BLaER1 (cell line): ENCODE results near the gene SLC6A19.
A peak's percentile ranks its signal among the peaks of the same experiment; 100 is the strongest.

ENCODE experiments used
- H3K27ac ChIP-seq: shearing (Covaris generic); formaldehyde crosslinking; 2 replicates; pipeline ENCODE4 v1.8.1; 2022
- H3K27me3 ChIP-seq: shearing (Covaris generic); formaldehyde crosslinking; 2 replicates; pipeline ENCODE4 v1.8.1; 2022
- H3K36me3 ChIP-seq: shearing (Covaris generic); formaldehyde crosslinking; 2 replicates; pipeline ENCODE4 v1.8.1; 2022
- H3K4me1 ChIP-seq: shearing (Covaris generic); formaldehyde crosslinking; 2 replicates; pipeline ENCODE4 v1.8.1; 2022
- H3K4me2 ChIP-seq: shearing (Covaris generic); formaldehyde crosslinking; 2 replicates; pipeline ENCODE4 v1.8.1; 2022
- H3K4me3 ChIP-seq: shearing (Covaris generic); formaldehyde crosslinking; 2 replicates; pipeline ENCODE4 v1.8.1; 2022
- H3K9ac ChIP-seq: shearing (Covaris generic); formaldehyde crosslinking; 2 replicates; pipeline ENCODE4 v1.8.1; 2022
- H3K9me3 ChIP-seq: shearing (Covaris generic); formaldehyde crosslinking; 2 replicates; pipeline ENCODE4 v1.8.1; 2022
- H4K20me1 ChIP-seq: shearing (Covaris generic); formaldehyde crosslinking; 2 replicates; pipeline ENCODE4 v1.8.1; 2022
- Cebpa-rat ChIP-seq: shearing (Covaris generic); IDR thresholded peaks from 2 replicates; pipeline ENCODE4 v1.8.1; 2022

The SLC6A19 gene

DNA sequence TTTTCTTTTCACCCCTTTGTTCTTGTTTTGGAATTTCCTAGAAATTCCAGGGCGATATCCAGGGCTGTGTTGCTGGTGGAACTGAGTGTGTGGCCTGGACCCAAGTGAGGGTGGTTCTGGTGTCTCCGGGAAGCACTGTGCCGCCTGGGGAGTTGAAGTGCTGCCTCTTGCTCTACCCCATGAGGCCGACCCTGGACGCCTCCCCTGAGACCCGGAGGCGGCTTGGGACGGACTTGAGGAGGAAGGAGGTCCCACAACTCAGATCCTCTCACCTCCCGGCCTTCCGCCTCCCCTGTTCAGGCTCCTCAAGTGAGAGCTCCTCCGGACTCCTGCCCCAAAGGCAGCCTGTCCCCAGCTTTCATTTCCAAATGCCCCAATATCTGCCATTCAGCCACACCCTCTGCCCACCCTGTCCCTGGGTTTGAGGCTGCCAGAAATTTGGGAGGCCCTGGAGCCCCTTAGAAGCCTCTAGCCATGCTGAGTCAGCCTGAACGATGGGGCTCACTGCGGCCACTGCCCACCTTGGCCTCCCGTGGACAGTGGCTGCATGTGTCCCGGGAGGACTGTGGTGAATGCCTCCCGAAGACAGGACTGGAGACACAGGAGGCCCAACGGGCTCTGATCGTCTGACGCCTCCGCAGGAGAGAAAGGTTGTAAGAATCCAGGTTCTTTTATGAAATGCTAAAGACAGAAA is 42.6 kb upstream of the SLC6A19 start:
- H3K36me3 ChIP-seq: no peaks in the 10 kb centered on the region
- H3K9me3 ChIP-seq: peaks cover 7% of the 10 kb centered on the region
- no peak overlapping the region for H3K9ac ChIP-seq
- TF ChIP-seq Cebpa-rat: no peak
- H4K20me1 ChIP-seq: peaks cover 5% of the 10 kb centered on the region; the same call in 1 of the 2 replicates
- H3K27me3 ChIP-seq: peaks cover 60% of the 10 kb centered on the region
- H3K4me3 ChIP-seq: no peak overlapping the region
- H3K4me2 ChIP-seq: no peak overlapping the region
- peaks cover 41% of the 10 kb centered on the region for H3K4me1 ChIP-seq
- H3K27ac ChIP-seq: no peak overlapping the region

DNA sequence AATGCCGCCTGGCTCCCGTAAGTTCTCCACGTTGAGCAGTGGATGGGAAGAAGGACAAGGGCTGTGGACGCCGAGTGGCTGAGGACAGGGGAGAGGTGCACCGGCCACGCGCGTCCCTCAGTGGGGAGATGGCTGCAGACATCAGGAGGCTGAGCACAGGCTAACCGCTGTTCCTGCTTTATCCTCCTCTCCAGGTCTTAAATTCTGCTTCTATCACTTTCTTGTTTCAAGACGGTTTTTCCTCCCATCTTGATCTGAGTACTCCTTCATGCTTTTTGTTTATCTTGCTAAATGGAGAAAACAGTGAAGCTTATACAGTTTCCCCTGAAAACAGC is 42.1 kb upstream of the SLC6A19 start:
- H3K27me3 ChIP-seq: peaks cover 55% of the 10 kb centered on the region
- H3K27ac ChIP-seq: no peak overlapping the region
- peaks cover 5% of the 10 kb centered on the region; the same call in 1 of the 2 replicates for H4K20me1 ChIP-seq
- H3K9ac ChIP-seq: no peak overlapping the region
- peaks cover 36% of the 10 kb centered on the region for H3K4me1 ChIP-seq
- H3K9me3 ChIP-seq: peaks cover 7% of the 10 kb centered on the region
- H3K4me2 ChIP-seq: no peak overlapping the region
- H3K4me3 ChIP-seq: no peak overlapping the region
- H3K36me3 ChIP-seq: no peaks in the 10 kb centered on the region
- TF ChIP-seq Cebpa-rat: no peak

DNA sequence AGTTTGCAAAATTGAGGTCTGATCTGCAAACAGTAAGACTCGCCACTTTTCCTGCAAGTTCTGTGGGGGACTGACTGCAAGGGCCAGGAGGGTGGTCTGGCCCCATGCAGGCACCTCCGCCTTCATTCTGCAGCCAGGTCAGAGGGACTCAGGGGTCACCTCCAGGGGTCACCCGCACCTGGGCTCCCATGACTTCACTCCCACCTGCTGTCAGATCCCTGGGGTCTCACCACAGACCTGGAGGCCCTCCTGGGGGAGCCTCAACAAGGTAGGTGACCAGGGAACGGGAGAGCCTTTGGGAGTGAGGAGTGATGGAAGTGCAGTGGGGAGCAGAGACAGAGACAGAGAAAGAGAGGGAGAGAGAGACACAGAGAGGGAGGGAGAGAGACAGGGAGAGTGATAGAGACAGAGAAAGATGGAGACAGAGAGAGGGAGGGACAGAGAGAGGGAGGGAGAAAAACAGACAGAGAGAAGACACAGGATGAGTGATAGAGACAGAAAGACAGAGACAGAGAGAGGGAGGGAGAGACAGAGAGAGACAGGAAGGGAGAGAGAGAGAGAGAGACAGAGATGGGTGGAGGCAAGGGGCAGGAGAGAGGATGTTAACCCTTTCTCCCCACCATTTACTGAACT is 41.5 kb upstream of the SLC6A19 start:
- H3K4me1 ChIP-seq: peaks cover 31% of the 10 kb centered on the region
- H3K4me2 ChIP-seq: no peak overlapping the region
- H3K9ac ChIP-seq: no peak overlapping the region
- H4K20me1 ChIP-seq: peaks cover 5% of the 10 kb centered on the region; the same call in 1 of the 2 replicates
- peaks cover 49% of the 10 kb centered on the region for H3K27me3 ChIP-seq
- TF ChIP-seq Cebpa-rat: no peak
- H3K27ac ChIP-seq: no peak overlapping the region
- H3K9me3 ChIP-seq: peaks cover 7% of the 10 kb centered on the region
- H3K36me3 ChIP-seq: no peaks in the 10 kb centered on the region
- H3K4me3 ChIP-seq: no peak overlapping the region

DNA sequence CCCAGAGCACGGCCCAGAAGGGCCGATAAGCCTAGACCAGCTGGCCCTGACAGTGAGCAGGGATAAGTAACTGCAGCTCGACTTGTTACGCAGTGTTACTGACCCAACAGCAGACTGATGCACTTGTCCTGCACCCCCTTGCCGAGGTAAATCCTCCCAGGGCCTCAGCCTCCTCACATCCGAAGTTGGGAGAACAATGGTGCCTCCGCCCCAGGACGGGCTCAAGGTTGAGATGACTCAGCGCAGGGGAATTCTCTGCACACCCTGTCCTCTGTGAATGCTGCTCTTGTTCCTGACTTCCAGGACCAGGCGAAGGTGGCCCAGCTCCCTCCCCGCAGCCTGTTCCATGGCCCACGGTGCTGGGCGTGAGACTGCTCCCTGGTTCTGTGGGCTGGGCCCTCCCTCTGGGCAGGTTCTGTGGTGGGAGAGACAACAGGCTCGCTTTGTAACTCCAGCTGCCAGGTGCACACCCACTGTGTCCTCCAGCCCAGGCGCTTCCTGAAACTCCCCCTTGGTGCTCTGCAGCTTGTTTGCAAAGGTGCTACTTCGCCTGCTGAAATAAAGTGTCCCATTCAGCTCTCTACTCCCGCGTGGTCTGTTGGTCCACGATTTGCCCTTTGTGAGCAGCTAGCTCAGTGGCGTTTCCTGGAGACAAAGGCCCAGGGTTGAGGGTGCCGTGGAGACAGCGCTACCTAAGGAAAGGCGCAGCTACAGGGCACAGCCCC is 40.1 kb upstream of the SLC6A19 start:
- Histone ChIP-seq H3K4me3 (no peak overlapping the region), H3K36me3 (no peaks in the 10 kb centered on the region), H3K27ac (no peak overlapping the region), H3K27me3 (peaks cover 35% of the 10 kb centered on the region), H3K4me2 (peak overlapping the region; percentile 55), H4K20me1 (peaks cover 1% of the 10 kb centered on the region; the same call in 1 of the 2 replicates), H3K9ac (no peak overlapping the region), H3K9me3 (peaks cover 6% of the 10 kb centered on the region), H3K4me1 (peaks cover 25% of the 10 kb centered on the region)
- TF ChIP-seq Cebpa-rat: no peak

DNA sequence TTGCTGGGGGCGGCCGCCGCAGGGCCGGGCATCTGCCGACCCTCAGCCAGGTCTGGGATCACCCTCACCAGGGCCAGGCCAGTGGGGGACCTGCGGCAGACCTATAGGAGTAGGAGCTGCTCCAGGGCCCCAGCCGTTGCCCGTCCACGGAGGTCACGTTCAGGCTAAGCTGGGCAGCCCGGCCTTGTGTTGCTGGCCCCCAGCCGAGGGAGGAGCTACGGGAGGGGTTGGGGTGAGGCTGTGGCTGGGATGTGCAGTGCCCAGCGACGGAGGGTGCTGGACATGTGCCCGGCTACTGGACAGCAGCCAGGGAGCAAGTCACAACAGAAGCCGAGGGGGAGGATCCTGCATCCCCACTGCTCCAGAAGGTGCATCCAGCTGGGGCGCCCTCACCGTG is 39.6 kb upstream of the SLC6A19 start:
- H3K36me3 ChIP-seq: no peaks in the 10 kb centered on the region
- H3K4me2 ChIP-seq: peak overlapping the region; percentile 55
- peaks cover under 1% of the 10 kb centered on the region for H3K9me3 ChIP-seq
- peaks cover 30% of the 10 kb centered on the region for H3K27me3 ChIP-seq
- H3K27ac ChIP-seq: no peak overlapping the region
- no peak for TF ChIP-seq Cebpa-rat
- peaks cover 28% of the 10 kb centered on the region for H3K4me1 ChIP-seq
- H3K4me3 ChIP-seq: no peak overlapping the region
- H3K9ac ChIP-seq: no peak overlapping the region
- no peaks in the 10 kb centered on the region for H4K20me1 ChIP-seq

DNA sequence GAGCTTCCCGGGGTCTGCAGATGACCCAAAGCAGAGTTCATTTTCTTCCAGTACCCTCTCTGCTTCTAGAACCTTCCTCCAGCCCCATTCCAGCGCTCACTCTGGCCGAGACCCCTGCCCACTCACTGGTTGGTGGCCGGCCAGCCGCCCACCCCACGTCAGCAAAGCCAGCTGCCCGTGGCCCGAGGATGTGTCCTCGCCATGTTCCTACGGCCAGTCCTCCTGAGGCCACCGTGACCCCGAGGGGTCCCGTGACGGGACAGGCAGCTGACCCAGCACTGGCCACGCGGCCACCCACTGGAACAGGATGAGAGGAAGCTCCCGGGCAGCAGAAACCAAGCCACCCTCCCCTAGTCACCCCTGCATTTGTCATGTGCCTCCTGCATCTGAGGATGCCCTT is 39.1 kb upstream of the SLC6A19 start:
- H3K4me3 ChIP-seq: no peak overlapping the region
- no peaks in the 10 kb centered on the region for H3K9me3 ChIP-seq
- no peaks in the 10 kb centered on the region for H3K36me3 ChIP-seq
- H4K20me1 ChIP-seq: no peaks in the 10 kb centered on the region
- peaks cover 25% of the 10 kb centered on the region for H3K27me3 ChIP-seq
- TF ChIP-seq Cebpa-rat: no peak
- H3K9ac ChIP-seq: no peak overlapping the region
- peaks cover 32% of the 10 kb centered on the region for H3K4me1 ChIP-seq
- peak overlapping the region; percentile 55; the same call in 1 of the 2 replicates for H3K4me2 ChIP-seq
- H3K27ac ChIP-seq: no peak overlapping the region

DNA sequence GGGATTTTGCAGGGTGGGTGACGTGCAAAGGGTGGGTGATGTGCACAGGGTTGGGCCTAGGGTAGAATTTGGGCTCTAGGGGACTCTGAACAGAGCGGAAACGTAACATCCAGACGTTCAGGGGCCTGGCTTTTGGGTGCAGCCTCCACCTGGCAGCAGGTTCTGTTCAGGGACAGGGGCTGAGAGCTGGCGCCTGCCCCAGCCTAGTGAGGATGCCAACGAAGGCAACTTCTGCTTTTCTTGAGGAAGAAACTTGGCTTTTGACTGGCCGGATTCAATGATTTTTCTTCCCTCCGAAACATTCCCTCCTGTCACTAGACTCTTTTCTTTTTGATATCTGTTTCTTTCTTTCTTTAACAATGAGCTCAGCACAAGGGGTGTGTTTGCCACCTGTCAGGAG is 38.6 kb upstream of the SLC6A19 start:
- no peak overlapping the region for H3K4me3 ChIP-seq
- peaks cover 20% of the 10 kb centered on the region for H3K27me3 ChIP-seq
- no peaks in the 10 kb centered on the region for H3K9me3 ChIP-seq
- H3K27ac ChIP-seq: no peak overlapping the region
- H3K9ac ChIP-seq: no peak overlapping the region
- H4K20me1 ChIP-seq: no peaks in the 10 kb centered on the region
- peak overlapping the region; percentile 55; the same call in 1 of the 2 replicates for H3K4me2 ChIP-seq
- H3K4me1 ChIP-seq: peaks cover 36% of the 10 kb centered on the region
- no peak for TF ChIP-seq Cebpa-rat
- no peaks in the 10 kb centered on the region for H3K36me3 ChIP-seq

DNA sequence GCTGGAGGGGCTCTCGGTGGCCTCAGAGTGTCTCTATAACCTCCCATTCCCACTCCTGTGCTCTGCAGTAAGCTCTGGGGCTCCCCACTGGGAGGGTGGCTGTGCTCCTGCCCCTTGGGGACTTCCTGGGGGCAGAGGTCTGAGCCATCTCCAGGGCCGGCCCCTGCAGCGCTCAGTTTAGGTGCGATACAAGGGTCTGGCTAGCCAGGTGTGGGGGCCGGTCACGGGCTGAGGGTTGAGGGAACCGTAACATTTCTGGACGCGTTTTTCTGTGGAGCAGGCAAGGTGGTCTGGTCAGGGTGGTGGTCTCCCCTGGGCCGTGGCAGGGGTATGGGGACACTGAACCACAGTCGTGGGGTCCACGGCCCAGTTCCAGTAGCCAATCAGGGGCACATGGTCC is 38.0 kb upstream of the SLC6A19 start:
- H3K4me1 ChIP-seq: peaks cover 43% of the 10 kb centered on the region
- TF ChIP-seq Cebpa-rat: no peak
- peaks cover 15% of the 10 kb centered on the region for H3K27me3 ChIP-seq

DNA sequence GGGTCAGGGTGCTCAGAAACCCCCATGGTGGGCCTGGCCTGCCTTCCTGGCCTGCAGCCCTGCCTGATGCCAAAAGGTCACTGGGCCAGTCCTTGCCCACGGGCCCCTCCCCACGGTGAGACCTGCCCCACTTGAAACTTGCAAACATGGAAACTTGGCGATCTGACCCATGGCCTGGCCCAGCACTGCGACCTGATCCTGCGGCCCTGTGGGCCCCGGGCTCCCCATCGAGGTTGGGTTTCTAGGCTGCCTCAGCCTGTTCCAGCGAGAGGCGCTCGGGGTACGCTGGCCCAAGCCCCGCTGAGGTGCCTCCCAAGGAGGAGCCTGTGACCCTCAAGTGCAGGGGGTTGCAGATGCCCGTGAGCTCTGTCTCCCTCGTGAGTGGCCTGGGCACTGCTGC is 37.5 kb upstream of the SLC6A19 start:
- no peak overlapping the region for H3K9ac ChIP-seq
- no peaks in the 10 kb centered on the region for H3K36me3 ChIP-seq
- H3K4me2 ChIP-seq: no peak overlapping the region
- H3K4me3 ChIP-seq: no peak overlapping the region
- peaks cover 48% of the 10 kb centered on the region for H3K4me1 ChIP-seq
- peaks cover 10% of the 10 kb centered on the region for H3K27me3 ChIP-seq
- no peak for TF ChIP-seq Cebpa-rat
- no peaks in the 10 kb centered on the region for H3K9me3 ChIP-seq
- no peaks in the 10 kb centered on the region for H4K20me1 ChIP-seq
- H3K27ac ChIP-seq: no peak overlapping the region

More for the DNA sequence above, 38.0 kb upstream of the SLC6A19 start:
- H3K36me3 ChIP-seq: no peaks in the 10 kb centered on the region
- H3K9me3 ChIP-seq: no peaks in the 10 kb centered on the region
- H3K4me2 ChIP-seq: 0 out of 2 replicates have a peak overlapping the region, but pooled peaks have one; percentile 55
- no peak overlapping the region for H3K27ac ChIP-seq
- no peak overlapping the region for H3K9ac ChIP-seq
- H3K4me3 ChIP-seq: no peak overlapping the region
- no peaks in the 10 kb centered on the region for H4K20me1 ChIP-seq
